Occipital lobe (tissue), 2 donors: Measurements from ENCODE around the gene RCBTB2. TPM values are rescaled to one million over a fixed set of nuclear protein-coding genes. Genes with fewer than 3 reads are reported as not detected.

Experiments
- DNase-seq: peaks from one replicate; lab custom pipeline; 2025; lab: John Stamatoyannopoulos, UW
- total RNA-seq: library from RNA; depleted of rRNA; stranded (reverse); fragments of >200 nt; gene quantifications from one replicate; pipeline ENCODE4 v1.2.3, GENCODE V29; 2014

Gene RCBTB2
- total RNA-seq, 1 donor from 2014 or later, result 45.2 TPM

GRCh38 chr13:48531416-48532255 lies 1.2 kb downstream of the RCBTB2 start:
- DNase-seq, result no peak

- DNase-seq, result no peak
Measured at GRCh38 chr13:48530833-48531232, 2.0 kb downstream of the RCBTB2 start.

GRCh38 chr13:48528720-48529119 lies 4.2 kb downstream of the RCBTB2 start:
- no peak for DNase-seq

- DNase-seq, result no peak
Measured at GRCh38 chr13:48527955-48528354, 4.9 kb downstream of the RCBTB2 start.

GRCh38 chr13:48526286-48526685 lies 6.6 kb downstream of the RCBTB2 start:
- DNase-seq, result no peak

- DNase-seq, result no peak
Measured at GRCh38 chr13:48518083-48518482, 14.8 kb downstream of the RCBTB2 start.

- DNase-seq, result no peak
Measured at GRCh38 chr13:48515732-48516131, 17.1 kb downstream of the RCBTB2 start.

GRCh38 chr13:48514793-48515192 lies 18.1 kb downstream of the RCBTB2 start:
- DNase-seq, result no peak

GRCh38 chr13:48511621-48512230 lies 21.2 kb downstream of the RCBTB2 start:
- DNase-seq, result no peak

- no peak for DNase-seq
Measured at GRCh38 chr13:48510698-48511097, 22.2 kb downstream of the RCBTB2 start.

- no peak for DNase-seq
Measured at GRCh38 chr13:48508011-48508410, 24.9 kb downstream of the RCBTB2 start.

- DNase-seq, result no peak
Measured at GRCh38 chr13:48507021-48507420, 25.9 kb downstream of the RCBTB2 start.

GRCh38 chr13:48506092-48506701 lies 26.7 kb downstream of the RCBTB2 start:
- DNase-seq, result no peak

GRCh38 chr13:48505597-48506091 lies 27.2 kb downstream of the RCBTB2 start:
- DNase-seq, result peak; percentile 28

- no peak for DNase-seq
Measured at GRCh38 chr13:48505012-48505411, 27.9 kb downstream of the RCBTB2 start.

- no peak for DNase-seq
Measured at GRCh38 chr13:48504606-48505005, 28.3 kb downstream of the RCBTB2 start.

GRCh38 chr13:48502601-48503319 lies 30.1 kb downstream of the RCBTB2 start:
- DNase-seq, result no peak

GRCh38 chr13:48501705-48502104 lies 31.2 kb downstream of the RCBTB2 start:
- no peak for DNase-seq

- DNase-seq, result peak; percentile 20
Measured at GRCh38 chr13:48500652-48501197, 32.2 kb downstream of the RCBTB2 start.

GRCh38 chr13:48497669-48498068 lies 35.2 kb downstream of the RCBTB2 start:
- DNase-seq, result no peak
